ENCODE results near the gene SGK1. TPM values are rescaled to one million over a fixed set of nuclear protein-coding genes. Genes with fewer than 3 reads are reported as not detected.

SGK1 gene
- polyA plus RNA-seq, 2 of the 4 experiments (the other 2 are of a cell fraction): 41.3 to 131 TPM

- H3K4me2 ChIP-seq: no peak overlapping the region
- no peak for ATAC-seq
- no peak for FAIRE-seq
- peak overlapping the region; percentile 27 to 72; a peak in 4 of 6 replicates for H3K27ac ChIP-seq
- TF ChIP-seq MAX (IDR thresholded peaks at IDR 0.05): no peak
- TF ChIP-seq RNF2 (IDR thresholded peaks at IDR 0.05; ENCODE audit: borderline replicate concordance, low read depth): no peak
- TF ChIP-seq CBX8 (IDR thresholded peaks at IDR 0.05): no peak
- no peak for TF ChIP-seq FOXS1 (CRISPR knock-in tag; IDR thresholded peaks at IDR 0.05)
- TF ChIP-seq NFE2L2 (conservative IDR thresholded peaks at IDR 0.05; ENCODE audit: low read length): no peak
- no peak for TF ChIP-seq MAZ (IDR thresholded peaks at IDR 0.05; ENCODE audit: borderline replicate concordance, low read depth, low read length)
- TF ChIP-seq ZC3H11A (IDR thresholded peaks at IDR 0.05): no peak
- TF ChIP-seq RAD21 (conservative IDR thresholded peaks at IDR 0.05 in 1 of 2, IDR thresholded peaks at IDR 0.05 in 1 of 2): no peak
- peak; percentile 27; the same call in 1 of the 2 replicates for TF ChIP-seq TP53 (CRISPR knock-in tag; IDR thresholded peaks at IDR 0.05)
- TF ChIP-seq HDAC2 (IDR thresholded peaks at IDR 0.05): no peak
- peak; percentile 23; the same call in 1 of the 2 replicates for TF ChIP-seq HOXB13 (CRISPR knock-in tag; IDR thresholded peaks at IDR 0.05; ENCODE audit: low read depth)
- no peak for TF ChIP-seq KDM5A (IDR thresholded peaks at IDR 0.05)
- TF ChIP-seq HES2 (IDR thresholded peaks at IDR 0.05): no peak
- TF ChIP-seq, protein P1, sequence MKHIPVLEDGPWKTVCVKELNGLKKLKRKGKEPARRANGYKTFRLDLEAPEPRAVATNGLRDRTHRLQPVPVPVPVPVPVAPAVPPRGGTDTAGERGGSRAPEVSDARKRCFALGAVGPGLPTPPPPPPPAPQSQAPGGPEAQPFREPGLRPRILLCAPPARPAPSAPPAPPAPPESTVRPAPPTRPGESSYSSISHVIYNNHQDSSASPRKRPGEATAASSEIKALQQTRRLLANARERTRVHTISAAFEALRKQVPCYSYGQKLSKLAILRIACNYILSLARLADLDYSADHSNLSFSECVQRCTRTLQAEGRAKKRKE (CRISPR knock-in tag; IDR thresholded peaks at IDR 0.05; ENCODE audit: low read depth): 0 out of 2 replicates have a peak, but pooled peaks have one; percentile 36
- no peak for TF ChIP-seq NPAS2 (CRISPR knock-in tag; IDR thresholded peaks at IDR 0.05; ENCODE audit: borderline replicate concordance)
- no peak for TF ChIP-seq CHD2 (IDR thresholded peaks at IDR 0.05; ENCODE audit: low read length, partially characterized antibody)
- no peak for TF ChIP-seq EHMT2 (IDR thresholded peaks at IDR 0.05; ENCODE audit: low read depth)
- no peak for TF ChIP-seq POLR2A (IDR thresholded peaks at IDR 0.05; ENCODE audit: low read length)
- TF ChIP-seq FOSL2 (IDR thresholded peaks at IDR 0.05): no peak
- TF ChIP-seq FOSL2 (CRISPR knock-in tag; IDR thresholded peaks at IDR 0.05): no peak
- TF ChIP-seq JUN (IDR thresholded peaks at IDR 0.05): no peak
- TF ChIP-seq JUNB (IDR thresholded peaks at IDR 0.05): no peak
- no peak for TF ChIP-seq GATA3 (IDR thresholded peaks at IDR 0.05; ENCODE audit: borderline replicate concordance)
- TF ChIP-seq MYC (IDR thresholded peaks at IDR 0.05; ENCODE audit: borderline replicate concordance, low read length): no peak
- TF ChIP-seq SREBF2 (IDR thresholded peaks at IDR 0.05): no peak
- no peak for TF ChIP-seq CTCF (IDR thresholded peaks at IDR 0.05)
- TF ChIP-seq ZSCAN20 (CRISPR knock-in tag; IDR thresholded peaks at IDR 0.05): peak; percentile 89
- no peak for TF ChIP-seq MAFK (IDR thresholded peaks at IDR 0.05; ENCODE audit: partially characterized antibody)
- TF ChIP-seq RCOR1 (IDR thresholded peaks at IDR 0.05; ENCODE audit: low read depth, low read length): no peak
- TF ChIP-seq PHF8 (IDR thresholded peaks at IDR 0.05; ENCODE audit: borderline replicate concordance, low read depth): no peak
- no peak for TF ChIP-seq REST (IDR thresholded peaks at IDR 0.05)
- no peak for TF ChIP-seq CBX2 (IDR thresholded peaks at IDR 0.05; ENCODE audit: borderline replicate concordance, low read depth)
- peak; percentile 90 for TF ChIP-seq HEYL (CRISPR knock-in tag; IDR thresholded peaks at IDR 0.05)
- TF ChIP-seq CEBPB (IDR thresholded peaks at IDR 0.05): no peak
- no peak for TF ChIP-seq ZNF302 (CRISPR knock-in tag; IDR thresholded peaks at IDR 0.05)
- TF ChIP-seq PBX3 (IDR thresholded peaks at IDR 0.05): no peak
- no peak for TF ChIP-seq POLR2AphosphoS2 (conservative IDR thresholded peaks at IDR 0.05; ENCODE audit: low read length)
- no peak for TF ChIP-seq ZFP36 (IDR thresholded peaks at IDR 0.05; ENCODE audit: borderline replicate concordance, partially characterized antibody)
- DNase-seq (ENCODE audit: low read depth in 1 of 2, low spot score in 1 of 2): no peak
- WGBS (ENCODE audit: missing lambda C conversion rate): 93% methylated on average over 4 of the region's 4 CpGs
- H3K4me1 ChIP-seq: peaks cover 41% of the 10 kb centered on the region
- no peak overlapping the region for H3K4me3 ChIP-seq
- POLR2A ChIA-PET: no interaction called here
- CTCF ChIA-PET: interaction anchor here (1.1 to 1.8 kb wide), 2 partner anchors 62 to 112 kb away, joined by 3 to 6 read pairs; no protein-coding TSS in a partner anchor
- no peaks in the 10 kb centered on the region for H3K9me3 ChIP-seq
These were observed 26.8 kb downstream of the SGK1 start for GRCh38 chr6:134291156-134291555.
